ENCODE results near the gene GNA12.
"Not testable (repeated sequence)": the region's sequence is repeated elsewhere in the genome, so short reads cannot be mapped to it uniquely, and the experiment has no call there.

Gene GNA12

DNA sequence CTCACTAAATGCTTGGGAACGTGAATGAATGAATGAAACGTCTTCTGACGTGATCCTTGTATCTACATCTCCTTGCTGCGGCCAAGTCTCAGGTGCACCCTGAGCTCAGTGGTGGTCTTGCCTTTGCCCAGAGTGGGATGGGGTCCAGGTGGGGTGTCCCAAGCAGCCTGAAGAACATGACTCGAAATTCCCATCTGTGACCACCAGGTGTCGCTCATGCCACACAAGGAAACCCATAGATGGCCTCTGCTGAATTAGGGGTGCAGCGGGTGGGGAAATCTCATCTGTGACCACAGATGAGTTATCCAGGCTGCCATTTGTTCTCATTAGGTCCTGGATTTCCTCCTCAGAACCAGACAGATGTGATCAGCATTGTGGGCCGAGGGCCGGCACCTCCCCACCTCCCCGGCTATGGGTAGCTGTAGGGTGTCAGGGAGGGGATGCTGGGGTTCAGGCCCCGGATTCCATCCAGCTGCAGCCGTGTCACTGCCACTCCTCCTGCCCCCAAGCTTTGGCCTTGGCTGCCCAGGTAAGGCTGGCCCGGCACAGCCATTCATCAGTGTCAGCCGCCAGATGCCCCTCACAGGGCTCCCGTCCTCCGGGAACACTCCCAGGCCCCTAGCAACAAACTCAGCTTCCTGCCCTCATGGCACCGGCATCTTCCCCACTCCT lies 21.0 kb upstream of the GNA12 start:
- peak; percentile 61 to 74 for DNase-seq (ENCODE audit: low read depth in 2 of 2)

DNA sequence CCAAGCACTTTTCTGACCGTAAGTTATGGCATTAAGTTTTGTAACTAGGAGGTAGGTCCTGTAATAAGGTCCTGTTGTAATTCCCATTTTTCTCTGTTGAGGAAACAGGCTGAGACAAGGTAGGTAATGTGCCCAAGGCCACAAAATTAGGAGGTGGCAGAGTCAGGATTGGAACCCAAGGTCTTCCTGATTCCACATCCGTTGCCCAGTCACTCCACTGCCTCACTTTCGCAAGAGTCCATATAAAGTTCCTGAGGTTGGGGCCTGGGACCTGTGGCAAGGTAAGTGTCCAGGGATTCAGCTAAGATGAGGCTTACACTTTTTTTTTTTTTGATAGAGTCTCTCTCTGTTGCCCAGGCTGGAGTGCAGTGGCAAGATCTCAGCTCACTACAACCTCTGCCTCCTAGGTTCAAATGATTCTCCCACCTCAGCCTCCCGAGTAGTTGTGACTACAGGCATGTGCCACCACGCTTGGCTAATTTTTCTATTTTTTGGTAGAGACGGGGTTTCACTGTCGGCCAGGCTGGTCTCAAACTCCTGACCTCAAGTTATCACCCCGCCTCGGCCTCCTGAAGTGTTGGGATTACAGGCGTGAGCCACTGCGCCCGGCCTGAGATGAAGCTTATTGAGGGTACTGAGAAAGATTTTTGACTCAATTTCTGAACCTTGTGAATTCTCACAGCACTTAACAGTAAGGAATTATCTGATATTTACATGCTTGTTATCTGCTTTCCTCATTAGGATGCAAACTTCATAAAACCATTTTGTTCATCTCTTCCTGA lies 20.3 kb upstream of the GNA12 start:
- DNase-seq (ENCODE audit: low read depth in 2 of 2), result no peak

DNA sequence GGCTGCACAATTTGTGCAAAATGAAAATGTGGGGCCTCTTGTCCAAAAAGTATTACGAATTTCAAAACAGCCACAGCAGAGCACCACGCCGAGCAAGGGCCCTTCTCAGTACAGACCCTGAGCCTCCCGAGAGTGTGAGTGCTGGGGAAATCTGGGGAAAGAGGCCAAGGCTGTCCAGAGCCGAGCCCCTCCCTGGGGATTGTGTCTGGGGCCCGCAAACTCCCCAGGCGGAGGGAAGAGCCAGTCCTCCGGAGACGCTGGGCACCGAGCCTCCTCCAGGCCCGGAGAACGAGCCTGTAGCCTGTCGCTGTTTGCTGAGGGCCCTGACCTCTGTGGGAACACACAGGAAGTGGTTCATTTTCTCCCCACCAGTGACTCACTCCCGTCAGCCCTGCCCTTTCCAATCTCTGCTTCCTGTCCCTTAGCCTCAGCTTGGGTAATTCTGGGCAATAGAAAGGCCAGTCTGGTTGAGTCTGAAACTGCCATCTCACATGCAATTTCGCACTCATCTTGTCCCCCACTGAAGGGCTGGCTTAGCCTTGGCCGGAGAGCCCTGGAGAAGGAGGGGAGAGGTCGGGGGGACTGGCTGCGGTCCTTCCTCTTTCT lies 19.5 kb upstream of the GNA12 start:
- DNase-seq (ENCODE audit: low read depth in 2 of 2), result peak; percentile 60 to 68

DNA sequence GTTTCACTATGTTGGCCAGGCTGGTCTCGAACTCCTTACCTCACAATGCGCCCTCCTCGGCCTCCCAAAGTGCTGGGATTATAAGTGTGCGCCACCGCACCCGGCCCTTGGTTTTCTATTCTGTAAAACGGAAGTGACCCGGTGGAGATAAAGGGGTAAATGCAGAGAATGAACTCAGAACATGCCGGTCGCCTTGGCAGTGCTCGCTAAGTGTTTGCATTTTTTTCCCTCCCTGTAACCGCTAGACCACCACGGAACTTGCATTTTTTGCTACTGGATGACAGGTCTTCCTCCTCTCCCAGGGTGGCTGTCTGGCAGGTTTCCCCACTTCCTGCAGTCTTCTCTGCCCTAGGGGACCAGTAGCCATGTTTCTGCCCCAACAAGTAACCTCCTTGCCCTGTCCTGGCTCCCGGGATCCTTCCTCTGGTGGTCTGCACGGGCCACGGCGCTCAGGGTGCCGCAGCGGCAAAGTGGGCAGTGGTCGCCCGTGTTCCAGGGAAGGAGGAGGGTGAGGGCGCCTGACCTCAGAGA lies 18.8 kb upstream of the GNA12 start:
- no peak for DNase-seq (ENCODE audit: low read depth in 2 of 2)

DNA sequence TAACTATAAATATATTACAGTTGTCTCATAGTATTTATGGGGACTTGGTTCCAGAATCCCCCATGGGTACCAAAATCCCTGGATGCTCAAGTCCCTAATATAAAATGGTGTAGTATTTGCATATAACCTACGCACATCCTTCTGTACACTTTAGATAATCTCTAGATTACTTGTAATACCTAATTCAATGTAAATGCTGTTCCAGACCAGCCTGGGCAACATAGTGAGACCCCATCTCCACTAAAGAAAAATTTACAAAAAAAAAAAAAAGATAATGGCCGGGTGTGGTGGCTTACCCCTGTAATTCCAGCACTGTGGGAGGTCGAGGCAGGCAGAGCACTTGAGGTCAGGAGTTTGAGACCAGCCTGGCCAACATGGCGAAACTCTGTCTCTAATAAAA lies 17.4 kb upstream of the GNA12 start:
- DNase-seq (ENCODE audit: low read depth in 2 of 2), result no peak

DNA sequence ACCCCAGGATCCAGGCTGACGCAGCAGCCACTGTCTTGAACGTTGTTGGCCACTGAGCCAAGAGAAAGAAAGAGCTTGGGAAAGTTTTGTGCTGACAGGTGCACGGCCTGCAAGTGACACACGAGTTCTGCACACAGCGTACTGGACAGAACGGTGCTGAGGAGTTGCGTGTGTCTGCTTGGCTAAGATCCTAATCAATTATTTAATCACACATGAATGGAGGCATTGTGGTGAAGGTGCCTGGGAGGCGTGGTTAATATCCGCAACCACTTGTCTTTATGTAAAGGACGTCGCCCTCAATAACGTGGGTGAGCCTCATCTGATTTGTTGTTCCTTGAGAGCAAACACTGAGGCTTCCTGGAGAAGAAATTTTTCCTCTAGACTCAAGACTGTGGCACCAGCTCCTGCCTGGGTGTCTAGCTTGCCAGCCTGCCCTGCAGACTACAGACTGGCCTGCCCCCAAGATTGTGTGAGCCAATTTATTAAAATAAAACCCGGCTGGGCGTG lies 16.6 kb upstream of the GNA12 start:
- no peak for DNase-seq (ENCODE audit: low read depth in 2 of 2)

DNA sequence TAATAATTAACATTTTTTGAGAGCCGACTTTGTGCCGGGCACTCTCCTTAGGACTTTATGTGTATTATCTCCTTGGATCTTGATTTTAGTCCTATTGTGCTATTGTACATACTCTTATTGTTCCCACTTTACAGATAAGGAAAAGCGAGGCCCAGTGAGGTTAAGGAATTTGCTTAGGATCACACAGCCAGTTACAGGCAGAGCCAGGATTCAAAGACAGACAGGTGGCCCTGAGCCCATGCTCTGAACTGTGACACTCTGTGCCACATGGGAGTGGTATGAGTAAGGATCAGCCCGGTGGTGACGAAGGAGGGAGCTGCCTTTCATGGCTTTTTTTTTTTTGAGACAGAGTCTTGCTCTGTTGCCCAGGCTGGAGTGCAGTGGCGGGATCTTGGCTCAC lies 15.8 kb upstream of the GNA12 start:
- DNase-seq (ENCODE audit: low read depth in 2 of 2), result no peak

DNA sequence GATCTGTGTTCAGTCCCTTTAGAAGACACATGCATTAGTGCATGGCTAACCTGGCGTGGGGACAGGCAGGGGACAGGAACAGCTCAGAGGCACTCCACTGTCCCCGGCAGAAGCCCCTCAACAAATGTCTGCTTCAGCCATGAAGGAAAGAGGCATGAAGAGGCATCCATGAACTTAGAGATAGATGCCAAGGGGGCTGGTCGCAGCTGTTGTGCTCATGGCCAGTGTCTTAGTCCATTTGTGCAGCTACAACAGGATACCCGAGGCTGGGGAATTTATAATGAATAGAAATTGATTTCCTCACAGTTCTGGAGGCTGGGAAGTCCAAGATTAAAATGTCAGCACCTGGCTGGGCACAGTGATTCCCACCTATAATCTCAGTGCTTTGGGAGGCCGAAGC lies 14.5 kb upstream of the GNA12 start:
- no peak for DNase-seq (ENCODE audit: low read depth in 2 of 2)

DNA sequence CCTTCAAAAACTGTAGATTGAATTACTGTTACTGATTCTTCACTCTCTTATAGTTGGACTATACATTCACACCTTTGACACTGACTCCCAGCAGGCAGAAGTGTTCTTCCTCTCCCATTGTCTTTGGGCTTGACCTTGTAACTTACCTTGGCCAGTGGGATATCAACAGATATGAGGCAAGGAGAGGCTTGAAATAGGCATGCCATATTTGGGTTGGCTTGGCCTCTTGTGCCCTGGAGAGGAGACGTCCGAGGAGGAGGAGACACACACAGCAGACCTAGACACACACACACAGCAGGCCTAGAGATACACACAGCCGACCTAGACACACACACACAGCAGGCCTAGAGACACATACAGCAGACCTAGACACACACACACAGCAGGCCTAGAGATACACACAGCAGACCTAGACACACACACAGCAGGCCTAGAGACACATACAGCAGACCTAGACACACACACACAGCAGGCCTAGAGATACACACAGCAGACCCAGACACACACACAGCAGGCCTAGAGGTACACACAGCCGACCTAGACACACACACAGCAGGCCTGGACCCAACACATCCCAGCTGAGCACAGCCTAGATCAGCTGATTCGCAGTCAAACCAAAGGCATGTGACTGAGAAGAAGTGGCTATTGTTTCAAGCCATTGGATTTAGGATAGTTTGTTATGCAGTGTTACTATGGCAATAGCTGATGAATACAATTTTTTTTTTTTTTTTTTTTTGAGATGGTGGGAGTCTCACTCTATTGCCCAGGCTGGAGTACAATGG lies 12.5 kb upstream of the GNA12 start:
- DNase-seq (ENCODE audit: low read depth in 2 of 2), result no peak

DNA sequence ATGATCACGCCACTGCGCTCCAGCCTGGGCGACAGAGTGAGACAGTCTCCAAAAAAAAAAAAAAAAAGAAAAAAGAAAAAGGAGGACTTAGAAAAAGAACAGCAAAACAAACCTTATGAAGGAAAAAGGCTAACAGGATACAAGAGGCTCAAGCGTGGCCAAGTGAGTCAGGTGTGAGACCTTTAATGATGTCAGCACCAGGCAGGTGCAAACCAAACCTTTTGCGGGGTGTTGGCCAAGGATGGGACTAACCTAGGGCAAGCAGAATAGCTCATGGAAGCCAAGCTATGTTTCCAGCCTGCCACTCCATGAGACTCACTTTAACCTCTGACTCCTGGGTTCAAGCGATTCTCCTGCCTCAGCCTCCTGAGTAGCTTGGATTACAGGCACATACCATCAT lies 11.3 kb upstream of the GNA12 start:
- no peak for DNase-seq (ENCODE audit: low read depth in 2 of 2)

DNA sequence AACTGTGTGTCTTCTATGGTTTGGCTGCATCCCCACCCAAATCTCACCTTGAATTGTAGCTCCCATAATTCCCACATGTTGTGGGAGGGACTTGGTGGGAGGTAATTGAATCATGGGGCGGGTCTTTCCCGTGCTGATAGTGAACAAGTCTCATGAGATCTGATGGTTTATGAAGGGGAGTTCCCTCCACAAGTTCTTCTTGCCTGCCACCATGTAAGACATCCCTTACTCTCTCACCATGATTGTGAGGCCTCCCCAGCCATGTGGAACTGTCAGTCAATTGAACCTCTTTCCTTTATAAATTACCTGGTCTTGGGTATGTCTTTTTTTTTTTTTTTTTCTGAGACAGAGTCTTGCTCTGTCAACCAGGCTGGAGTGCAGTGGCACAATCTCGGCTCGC lies 9.4 kb upstream of the GNA12 start:
- DNase-seq (ENCODE audit: low read depth in 2 of 2), result not testable (repeated sequence)

DNA sequence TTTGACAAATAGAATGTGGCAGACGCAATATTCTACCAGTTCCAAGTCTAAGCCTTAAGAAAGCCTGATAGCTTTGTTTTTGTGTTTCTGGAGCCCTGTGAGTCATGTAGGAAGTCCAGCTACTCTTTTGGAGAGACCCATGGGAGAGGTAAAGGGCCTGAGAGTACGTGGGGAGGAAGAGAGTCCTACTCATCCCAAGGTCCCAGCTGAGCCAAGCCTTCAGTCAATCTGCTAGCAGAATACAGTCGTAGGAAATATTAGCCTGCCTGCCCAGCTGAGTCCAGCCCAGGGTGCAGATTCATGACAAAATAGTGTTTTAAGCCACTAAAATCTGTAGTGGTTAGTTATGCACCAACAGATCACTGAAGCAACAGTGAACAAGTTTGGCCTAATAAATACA lies 9.0 kb upstream of the GNA12 start:
- DNase-seq (ENCODE audit: low read depth in 2 of 2), result no peak

DNA sequence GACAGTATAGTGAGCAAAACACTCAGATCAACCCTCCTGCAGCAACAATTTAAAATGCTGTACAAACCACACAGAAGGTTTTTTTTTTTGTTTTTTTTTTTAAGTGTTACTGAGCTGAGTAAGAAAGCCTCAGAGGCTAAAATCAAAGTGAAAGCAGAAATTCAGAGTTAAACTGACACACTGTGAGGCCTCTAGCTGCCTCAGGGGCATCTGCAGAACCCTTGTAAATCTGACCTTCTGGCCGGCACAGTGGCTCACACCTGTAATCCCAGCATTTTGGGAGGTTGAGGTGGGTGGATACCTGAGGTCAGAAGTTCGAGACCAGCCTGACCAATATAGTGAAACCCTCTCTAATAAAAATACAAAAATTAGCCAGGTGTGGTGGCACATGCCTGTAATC lies 7.4 kb upstream of the GNA12 start:
- no peak for DNase-seq (ENCODE audit: low read depth in 2 of 2)

DNA sequence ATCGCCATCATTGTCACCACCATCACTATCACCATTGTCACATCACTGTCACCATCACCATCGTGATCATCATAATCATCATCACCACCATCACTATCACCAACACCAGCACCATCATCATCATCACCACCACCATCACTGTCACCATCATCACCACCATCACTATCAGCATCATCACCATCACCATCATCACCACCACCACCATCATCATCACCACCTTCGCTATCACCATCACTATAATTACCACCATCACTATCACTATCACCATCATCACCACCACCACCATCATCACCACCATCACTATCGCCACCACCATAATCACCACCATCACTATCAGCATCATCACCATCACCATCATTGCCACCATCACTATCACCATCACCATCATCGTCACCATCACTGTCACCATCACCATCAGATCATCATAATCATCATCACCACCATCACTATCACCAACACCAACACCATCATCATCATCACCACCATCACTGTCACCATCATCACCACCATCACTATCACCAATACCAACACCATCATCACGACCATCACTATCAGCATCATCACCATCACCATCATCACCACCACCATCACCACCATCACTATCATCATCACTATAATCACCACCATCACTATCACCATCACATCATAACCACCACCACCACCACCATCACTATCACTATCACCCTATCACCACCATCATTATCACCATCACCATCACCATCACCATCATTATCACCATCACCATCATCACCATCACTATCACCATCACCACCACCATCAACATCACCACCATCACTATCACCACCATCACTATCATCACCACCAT lies 6.0 kb upstream of the GNA12 start:
- DNase-seq (ENCODE audit: low read depth in 2 of 2), result no peak

DNA sequence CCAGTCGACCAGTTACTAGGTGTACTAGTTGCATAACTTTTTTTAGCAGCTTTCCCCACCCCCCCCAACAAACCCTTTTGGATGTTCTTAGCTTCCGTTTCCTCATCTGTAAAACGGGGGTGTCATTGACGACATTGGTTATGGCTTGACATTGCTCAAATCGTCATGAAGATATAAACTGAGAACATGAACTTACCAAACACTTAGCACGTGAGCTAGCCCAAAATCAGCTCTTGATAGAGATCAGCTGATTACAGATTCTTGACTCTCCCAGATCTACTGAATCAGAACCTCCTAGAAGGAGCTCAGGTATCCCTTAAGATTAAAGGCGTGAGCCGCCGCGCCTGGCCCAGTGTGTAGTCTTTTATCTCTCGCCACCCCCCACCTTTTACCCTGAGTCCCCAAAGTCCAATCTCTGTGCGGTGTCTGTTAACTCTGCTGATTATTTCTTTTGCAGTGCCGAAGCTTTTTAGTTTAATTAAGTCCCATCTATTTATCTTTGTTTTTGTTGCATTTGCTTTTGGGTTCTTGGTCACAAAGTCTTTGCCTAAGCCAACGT lies 1.0 kb upstream of the GNA12 start:
- DNase-seq (ENCODE audit: low read depth in 2 of 2), result no peak

DNA sequence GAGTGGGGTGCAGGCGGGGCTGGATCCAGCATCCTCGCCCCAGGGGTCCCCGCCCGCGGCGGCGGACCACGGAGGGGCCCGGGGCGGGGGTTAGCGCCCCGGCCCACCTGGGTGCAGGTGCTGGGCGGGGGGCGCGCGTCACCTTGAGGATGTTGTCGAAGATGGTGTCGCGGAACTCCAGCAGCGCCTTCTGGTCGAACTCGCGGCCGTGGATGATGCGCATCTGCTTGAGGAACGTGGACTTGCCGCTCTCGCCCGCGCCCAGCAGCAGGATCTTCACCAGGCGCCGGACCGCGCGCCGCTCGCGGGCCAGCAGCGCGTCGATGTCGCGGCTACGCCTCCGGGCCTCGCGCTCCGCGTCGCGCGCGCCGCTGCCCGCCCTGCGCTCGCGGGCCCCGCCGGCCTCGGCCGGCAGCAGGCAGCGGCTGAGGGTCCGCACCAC lies 376 bp downstream of the GNA12 start:
- DNase-seq (ENCODE audit: low read depth in 2 of 2), result no peak

DNA sequence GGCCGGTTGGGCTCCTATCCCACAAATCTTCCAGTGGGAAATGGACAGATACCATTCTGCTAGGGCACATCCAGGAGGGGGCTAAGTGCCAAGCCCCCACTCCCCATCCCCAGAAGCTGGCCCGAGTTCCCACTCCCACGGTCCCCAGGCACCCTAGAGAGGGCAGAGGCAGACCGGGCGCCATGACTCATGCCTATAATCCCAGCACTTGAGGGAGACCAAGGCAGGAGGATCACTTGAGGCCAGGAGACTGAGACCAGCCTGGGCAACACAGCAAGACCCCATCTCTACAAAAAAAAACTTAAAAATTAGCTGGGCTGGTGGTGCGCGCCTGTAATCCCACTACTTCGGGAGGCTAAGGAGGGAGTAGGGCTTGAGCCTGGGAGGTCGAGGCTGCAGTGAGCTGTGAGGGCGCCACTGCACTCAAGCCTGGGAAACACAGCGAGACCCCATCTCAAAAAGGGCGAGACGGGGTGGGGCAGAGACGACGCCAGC lies 870 bp downstream of the GNA12 start:
- no peak for DNase-seq (ENCODE audit: low read depth in 2 of 2)

DNA sequence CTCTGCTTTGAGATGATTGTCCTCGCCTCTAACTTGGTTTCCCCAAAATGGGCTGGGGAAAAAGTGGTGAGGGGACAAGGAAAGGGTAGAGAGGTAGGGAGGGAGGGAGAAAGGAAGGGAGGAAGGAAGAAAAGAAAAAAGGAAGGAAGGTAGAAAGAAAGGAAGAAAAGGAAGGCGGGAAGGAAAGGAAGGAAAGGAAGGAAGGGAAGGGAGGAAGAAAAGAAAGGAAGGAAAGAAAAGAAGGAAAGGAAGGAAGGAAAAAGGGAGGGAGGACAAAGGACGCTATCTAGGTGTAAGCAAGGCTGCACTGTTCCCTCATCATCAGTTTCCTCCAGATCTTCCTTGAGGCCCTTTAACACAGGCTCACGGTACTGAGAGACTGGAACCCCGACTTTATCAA lies 2.2 kb downstream of the GNA12 start:
- DNase-seq (ENCODE audit: low read depth in 2 of 2), result no peak

DNA sequence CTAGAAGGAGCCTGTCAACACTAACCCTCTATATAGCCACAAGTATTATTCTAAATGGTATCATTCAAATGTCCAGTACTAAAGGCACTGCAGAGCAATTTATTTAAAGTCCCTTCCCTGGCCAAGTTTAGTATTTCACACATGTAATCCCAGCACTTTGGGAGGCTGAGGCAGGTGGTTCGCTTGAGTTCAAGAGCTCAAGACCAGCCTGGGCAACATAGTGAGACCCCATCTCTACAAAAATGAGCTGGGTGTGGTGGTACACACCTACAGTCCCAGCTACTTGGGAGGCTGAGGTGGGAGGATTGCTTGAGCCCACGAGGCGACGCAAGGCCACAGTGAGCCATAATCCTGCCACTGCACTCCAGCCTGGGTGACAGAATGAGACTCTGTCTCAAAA lies 3.6 kb downstream of the GNA12 start:
- DNase-seq (ENCODE audit: low read depth in 2 of 2), result no peak

DNA sequence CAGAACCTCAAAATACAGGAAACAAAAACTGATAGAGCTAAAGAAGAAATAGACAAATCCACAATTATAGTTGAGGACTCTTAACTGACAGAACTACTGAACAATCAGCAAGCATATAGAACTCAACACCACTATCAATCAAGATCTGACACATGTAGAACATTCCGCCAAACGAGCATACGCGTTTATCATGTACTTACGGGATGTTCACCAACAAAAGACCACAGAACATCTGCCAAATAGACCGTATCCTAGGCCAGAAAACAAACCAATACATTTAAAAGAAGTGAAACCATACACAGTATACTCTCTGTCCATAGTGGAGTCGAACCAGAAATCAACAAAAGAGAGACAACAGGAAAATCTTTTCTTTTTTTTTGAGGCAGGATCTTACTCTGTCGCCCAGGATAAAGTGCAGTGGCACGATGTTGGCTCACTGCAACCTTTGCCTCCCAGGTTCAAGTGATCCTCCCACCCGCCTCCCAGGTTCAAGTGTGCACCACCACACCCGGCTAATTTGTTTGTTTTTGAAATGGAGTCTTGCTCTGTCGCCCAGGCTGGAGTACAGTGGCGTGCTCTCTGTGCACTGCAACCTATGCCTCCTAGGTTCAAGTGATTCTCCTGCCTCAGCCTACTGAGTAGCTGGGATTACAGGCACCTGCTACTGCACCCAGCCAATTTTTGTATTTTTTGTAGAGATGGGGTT lies 5.1 kb downstream of the GNA12 start:
- DNase-seq (ENCODE audit: low read depth in 2 of 2), result no peak

All from stimulated activated CD4-positive, alpha-beta T cell treated with anti-CD3 and anti-CD28 coated beads, Interleukin-4, amount 100 ng/mL, for 48 hours (primary cell).